K562 (cell line): ENCODE data around the gene CHST14. TPM values are rescaled to one million over a fixed set of nuclear protein-coding genes. Genes with fewer than 3 reads are reported as not detected.

Source experiments
- ARHGAP35 ChIP-seq: fragments of 450-650 bp; IDR thresholded peaks from 2 replicates; pipeline ENCODE4 v1.6.1; 2018; ENCODE audit not compliant: partially characterized antibody
- BRCA1 ChIP-seq, 2 experiments: fragments of 450-650 bp in 1 of 2; sonication (generic) in 1 of 2; formaldehyde crosslinking in 1 of 2; IDR thresholded peaks; 2 replicates each; pipeline versions ENCODE4 v1.5.0 to v1.6.1; 2017 to 2020; ENCODE audit warnings: mild to moderate bottlenecking in 1 of 2, missing genetic modification reagents in 1 of 2
- CBX3 ChIP-seq, 2 experiments: IDR thresholded peaks; 1 replicate in 1 of 2; 2 replicates in 1 of 2; pipeline ENCODE4 v1.6.1; 2012; ENCODE audit warnings: inconsistent platforms in 2 of 2, low read length in 2 of 2, borderline replicate concordance in 1 of 2, control low read depth in 1 of 2
- CTBP1 ChIP-seq: fragments of 450-650 bp; IDR thresholded peaks from 2 replicates; pipeline ENCODE4 v1.6.1; 2016; ENCODE audit warnings: borderline replicate concordance
- DACH1 ChIP-seq: fragments of 450-650 bp; IDR thresholded peaks from 2 replicates; pipeline ENCODE4 v1.6.1; 2018; ENCODE audit not compliant: partially characterized antibody
- HNRNPK ChIP-seq: fragments of 200-400 bp; formaldehyde crosslinking; IDR thresholded peaks from one replicate; pipeline ENCODE4 v1.6.1; 2018; ENCODE audit warnings: mild to moderate bottlenecking, low read depth, low read length; ENCODE audit not compliant: poor library complexity, severe bottlenecking
- HNRNPUL1 ChIP-seq: fragments of 200-400 bp; formaldehyde crosslinking; IDR thresholded peaks from 2 replicates; pipeline ENCODE4 v1.6.1; 2017; ENCODE audit warnings: low read length
- KDM5B ChIP-seq: fragments of 200-600 bp; sonication (generic); IDR thresholded peaks from 2 replicates; pipeline ENCODE4 v1.6.1; 2012; ENCODE audit warnings: low read depth, mild to moderate bottlenecking, moderate library complexity, low read length, control low read depth, inconsistent platforms; ENCODE audit not compliant: insufficient replicate concordance
- KLF13 ChIP-seq: fragments of 450-650 bp; IDR thresholded peaks from 2 replicates; pipeline ENCODE4 v1.6.1; 2016; ENCODE audit warnings: missing genetic modification characterization, low read depth, mild to moderate bottlenecking, missing compliant biosample characterization, moderate library complexity, borderline replicate concordance
- RBBP5 ChIP-seq: fragments of 200-600 bp; sonication (generic); IDR thresholded peaks from 2 replicates; pipeline ENCODE4 v1.6.1; 2012; ENCODE audit warnings: borderline replicate concordance, mild to moderate bottlenecking, low read length, control low read depth, inconsistent platforms; ENCODE audit not compliant: insufficient read depth, poor library complexity, severe bottlenecking
- SAP30 ChIP-seq: fragments of 200-600 bp; sonication (generic); IDR thresholded peaks from 2 replicates; pipeline ENCODE4 v1.6.1; 2012; ENCODE audit warnings: borderline replicate concordance, low read depth, mild to moderate bottlenecking, moderate library complexity, low read length, control low read depth, inconsistent platforms; ENCODE audit not compliant: insufficient read depth, poor library complexity, severe bottlenecking
- SMARCA4 ChIP-seq: fragments of 450-650 bp; IDR thresholded peaks from 2 replicates; pipeline ENCODE4 v1.6.1; 2016
- SOX6 ChIP-seq: fragments of 450-650 bp; IDR thresholded peaks from 2 replicates; pipeline ENCODE4 v1.6.1; 2014; ENCODE audit warnings: mild to moderate bottlenecking
- TCF3 ChIP-seq: sonication (generic); formaldehyde crosslinking; IDR thresholded peaks from 2 replicates; pipeline ENCODE4 v1.4.0; 2020; ENCODE audit warnings: mild to moderate bottlenecking, missing genetic modification reagents
- TSC22D4 ChIP-seq: fragments of 450-650 bp; IDR thresholded peaks from 2 replicates; pipeline ENCODE4 v1.6.1; 2016; ENCODE audit warnings: missing genetic modification characterization, missing biosample characterization, control low read depth
- ZNF165 ChIP-seq: fragments of 250-450 bp; sonication (Bioruptor Pico); IDR thresholded peaks from 2 replicates; pipeline ENCODE4 v1.4.0; 2020; ENCODE audit warnings: borderline replicate concordance
- ZNF436 ChIP-seq: fragments of 250-450, 450-650 bp; sonication (Bioruptor Pico); formaldehyde crosslinking; IDR thresholded peaks from 2 replicates; pipeline ENCODE4 v1.7.0; 2020; ENCODE audit warnings: mild to moderate bottlenecking
- ZSCAN29 ChIP-seq: fragments of 450-650 bp; IDR thresholded peaks from 2 replicates; pipeline ENCODE4 v1.6.1; 2017
- polyA plus RNA-seq, 8 experiments: library from polyadenylated mRNA; depleted of rRNA in 4 of 8; stranded (reverse) in 5 of 8; unstranded in 3 of 8; fragments of >200 nt; fragmentation: Nextera tagmentation in 2 of 8; fragmentation: Illumina TruSeq in 1 of 8; extraction: Ambion mirVana in 2 of 8; extraction: Trizol in 1 of 8; gene quantifications; 2 replicates each; pipeline versions ENCODE4 v1.2.1 to v1.2.3, GENCODE V29; 2011 to 2014; ENCODE audit warnings: inconsistent platforms in 1 of 8, missing spikeins in 1 of 8
- total RNA-seq, 7 experiments: library from RNA; depleted of rRNA in 6 of 7; stranded (reverse); fragments of >200 nt in 6 of 7; fragmentation: Illumina TruSeq in 2 of 7; extraction: Trizol in 2 of 7; gene quantifications; 2 replicates each; pipeline versions ENCODE4 v1.2.1 to v1.2.3, GENCODE V29; 2011 to 2021; ENCODE audit warnings: low replicate concordance in 1 of 7
- TF ChIP-seq, protein P1 (sequence below): fragments of 450-650 bp; IDR thresholded peaks from 2 replicates; pipeline ENCODE4 v1.6.1; 2014; ENCODE audit warnings: low read depth, mild to moderate bottlenecking, moderate library complexity, borderline replicate concordance
- TF ChIP-seq, protein P2 (sequence below): fragments of 450-650 bp; formaldehyde crosslinking; IDR thresholded peaks from 2 replicates; pipeline ENCODE4 v1.4.0; 2022; ENCODE audit warnings: mild to moderate bottlenecking, moderate library complexity
- TF ChIP-seq, protein P3 (sequence below): sonication (generic); formaldehyde crosslinking; IDR thresholded peaks from 2 replicates; pipeline ENCODE4 v1.8.1; 2023; ENCODE audit warnings: mild to moderate bottlenecking, missing genetic modification reagents
- TF ChIP-seq, protein P4 (sequence below), 2 experiments: IDR thresholded peaks; 2 replicates each; pipeline ENCODE4 v1.6.1; 2012; ENCODE audit warnings: improper control_type of control experiment in 2 of 2, low read depth in 2 of 2, low read length in 2 of 2, borderline replicate concordance in 1 of 2

Gene CHST14
- total and polyA plus RNA-seq, 9 of the 15 experiments (the other 6 are each of a cell fraction or from before 2014, with no cell fraction given) = 1.6 to 12.1 (median 4.5) TPM

- TF ChIP-seq, protein P1, sequence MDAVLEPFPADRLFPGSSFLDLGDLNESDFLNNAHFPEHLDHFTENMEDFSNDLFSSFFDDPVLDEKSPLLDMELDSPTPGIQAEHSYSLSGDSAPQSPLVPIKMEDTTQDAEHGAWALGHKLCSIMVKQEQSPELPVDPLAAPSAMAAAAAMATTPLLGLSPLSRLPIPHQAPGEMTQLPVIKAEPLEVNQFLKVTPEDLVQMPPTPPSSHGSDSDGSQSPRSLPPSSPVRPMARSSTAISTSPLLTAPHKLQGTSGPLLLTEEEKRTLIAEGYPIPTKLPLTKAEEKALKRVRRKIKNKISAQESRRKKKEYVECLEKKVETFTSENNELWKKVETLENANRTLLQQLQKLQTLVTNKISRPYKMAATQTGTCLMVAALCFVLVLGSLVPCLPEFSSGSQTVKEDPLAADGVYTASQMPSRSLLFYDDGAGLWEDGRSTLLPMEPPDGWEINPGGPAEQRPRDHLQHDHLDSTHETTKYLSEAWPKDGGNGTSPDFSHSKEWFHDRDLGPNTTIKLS = 0 out of 2 replicates have a peak, but pooled peaks have one; percentile 55
- TF ChIP-seq ZSCAN29 (no peak), KLF13 (no peak), SMARCA4 (0 out of 2 replicates have a peak, but pooled peaks have one; percentile 63), TCF3 (CRISPR knock-in tag) (no peak), CTBP1 (peak; percentile 69), CBX3 (IDR thresholded peaks at IDR 0.05; ENCODE audit: borderline replicate concordance in 1 of 2, low read length in 2 of 2) (peak in 1 of 2 experiments; percentile 68; a peak in 1 of 3 replicates), KDM5B (no peak), RBBP5 (peak; percentile 63), BRCA1 (IDR thresholded peaks at IDR 0.05) (no peak), BRCA1 (CRISPR knock-in tag; IDR thresholded peaks at IDR 0.05) (no peak), ZNF165 (CRISPR knock-in tag) (no peak), SOX6 (peak; percentile 40; the same call in 1 of the 2 replicates), HNRNPK (no peak), SAP30 (no peak), ARHGAP35 (no peak), HNRNPUL1 (no peak), ZNF436 (CRISPR knock-in tag) (no peak), TSC22D4 (no peak), DACH1 (no peak)
- TF ChIP-seq, protein P2, sequence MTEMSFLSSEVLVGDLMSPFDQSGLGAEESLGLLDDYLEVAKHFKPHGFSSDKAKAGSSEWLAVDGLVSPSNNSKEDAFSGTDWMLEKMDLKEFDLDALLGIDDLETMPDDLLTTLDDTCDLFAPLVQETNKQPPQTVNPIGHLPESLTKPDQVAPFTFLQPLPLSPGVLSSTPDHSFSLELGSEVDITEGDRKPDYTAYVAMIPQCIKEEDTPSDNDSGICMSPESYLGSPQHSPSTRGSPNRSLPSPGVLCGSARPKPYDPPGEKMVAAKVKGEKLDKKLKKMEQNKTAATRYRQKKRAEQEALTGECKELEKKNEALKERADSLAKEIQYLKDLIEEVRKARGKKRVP (CRISPR knock-in tag) = no peak
- TF ChIP-seq, protein P3, sequence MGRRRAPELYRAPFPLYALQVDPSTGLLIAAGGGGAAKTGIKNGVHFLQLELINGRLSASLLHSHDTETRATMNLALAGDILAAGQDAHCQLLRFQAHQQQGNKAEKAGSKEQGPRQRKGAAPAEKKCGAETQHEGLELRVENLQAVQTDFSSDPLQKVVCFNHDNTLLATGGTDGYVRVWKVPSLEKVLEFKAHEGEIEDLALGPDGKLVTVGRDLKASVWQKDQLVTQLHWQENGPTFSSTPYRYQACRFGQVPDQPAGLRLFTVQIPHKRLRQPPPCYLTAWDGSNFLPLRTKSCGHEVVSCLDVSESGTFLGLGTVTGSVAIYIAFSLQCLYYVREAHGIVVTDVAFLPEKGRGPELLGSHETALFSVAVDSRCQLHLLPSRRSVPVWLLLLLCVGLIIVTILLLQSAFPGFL (CRISPR knock-in tag) = no peak
- TF ChIP-seq, protein P4, sequence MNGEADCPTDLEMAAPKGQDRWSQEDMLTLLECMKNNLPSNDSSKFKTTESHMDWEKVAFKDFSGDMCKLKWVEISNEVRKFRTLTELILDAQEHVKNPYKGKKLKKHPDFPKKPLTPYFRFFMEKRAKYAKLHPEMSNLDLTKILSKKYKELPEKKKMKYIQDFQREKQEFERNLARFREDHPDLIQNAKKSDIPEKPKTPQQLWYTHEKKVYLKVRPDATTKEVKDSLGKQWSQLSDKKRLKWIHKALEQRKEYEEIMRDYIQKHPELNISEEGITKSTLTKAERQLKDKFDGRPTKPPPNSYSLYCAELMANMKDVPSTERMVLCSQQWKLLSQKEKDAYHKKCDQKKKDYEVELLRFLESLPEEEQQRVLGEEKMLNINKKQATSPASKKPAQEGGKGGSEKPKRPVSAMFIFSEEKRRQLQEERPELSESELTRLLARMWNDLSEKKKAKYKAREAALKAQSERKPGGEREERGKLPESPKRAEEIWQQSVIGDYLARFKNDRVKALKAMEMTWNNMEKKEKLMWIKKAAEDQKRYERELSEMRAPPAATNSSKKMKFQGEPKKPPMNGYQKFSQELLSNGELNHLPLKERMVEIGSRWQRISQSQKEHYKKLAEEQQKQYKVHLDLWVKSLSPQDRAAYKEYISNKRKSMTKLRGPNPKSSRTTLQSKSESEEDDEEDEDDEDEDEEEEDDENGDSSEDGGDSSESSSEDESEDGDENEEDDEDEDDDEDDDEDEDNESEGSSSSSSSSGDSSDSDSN (IDR thresholded peaks at IDR 0.05; ENCODE audit: borderline replicate concordance in 1 of 2, low read depth in 2 of 2, low read length in 2 of 2) = peak; percentile 73 to 76; a peak in 1 of 4 replicates
Observed at GRCh38 chr15:40506964-40507571, 36.3 kb downstream of the CHST14 start (continued).
